ENCODE data around the gene GIT2.
"Not testable (repeated sequence)": the region's sequence is repeated elsewhere in the genome, so short reads cannot be mapped to it uniquely, and the experiment has no call there.

Gene GIT2

DNA sequence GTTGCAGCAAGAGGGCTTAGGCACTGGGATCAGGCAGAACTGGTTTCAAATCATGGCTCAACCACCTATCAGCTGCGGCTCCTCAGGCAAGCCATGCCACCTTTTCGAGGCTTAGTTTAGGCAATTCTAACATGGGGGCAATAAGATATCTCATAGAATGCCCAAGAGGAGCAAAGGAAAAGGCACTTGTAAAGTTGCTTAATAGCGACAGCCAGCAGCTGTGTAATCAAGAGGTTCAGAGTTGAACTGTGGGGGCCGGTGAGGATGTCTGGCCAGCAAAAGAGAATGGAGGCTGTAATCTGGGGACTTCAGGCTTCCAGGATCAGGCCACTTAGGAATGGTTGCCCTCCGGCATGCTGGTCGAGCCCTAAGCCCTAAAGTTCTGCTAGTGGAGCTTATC, 99.1 kb downstream of the GIT2 start:
- Histone ChIP-seq H3K4me3 (ENCODE audit: low read depth in 1 of 2, low read length in 2 of 2) (no peak overlapping the region), H3K9me3 (ENCODE audit: control insufficient read depth in 1 of 2, low read length in 2 of 2) (no peaks in the 10 kb centered on the region), H3K27me3 (ENCODE audit: low read depth, low read length) (no peaks in the 10 kb centered on the region), H3K36me3 (ENCODE audit: control insufficient read depth in 1 of 2, insufficient read depth in 2 of 2, low read length in 2 of 2) (no peaks in the 10 kb centered on the region), H3K4me1 (ENCODE audit: control insufficient read depth in 1 of 2, insufficient read depth in 2 of 2, low read length in 2 of 2) (peaks cover 8 to 9% of the 10 kb centered on the region in 2 donors), H3K27ac (ENCODE audit: low read length) (no peak overlapping the region)

DNA sequence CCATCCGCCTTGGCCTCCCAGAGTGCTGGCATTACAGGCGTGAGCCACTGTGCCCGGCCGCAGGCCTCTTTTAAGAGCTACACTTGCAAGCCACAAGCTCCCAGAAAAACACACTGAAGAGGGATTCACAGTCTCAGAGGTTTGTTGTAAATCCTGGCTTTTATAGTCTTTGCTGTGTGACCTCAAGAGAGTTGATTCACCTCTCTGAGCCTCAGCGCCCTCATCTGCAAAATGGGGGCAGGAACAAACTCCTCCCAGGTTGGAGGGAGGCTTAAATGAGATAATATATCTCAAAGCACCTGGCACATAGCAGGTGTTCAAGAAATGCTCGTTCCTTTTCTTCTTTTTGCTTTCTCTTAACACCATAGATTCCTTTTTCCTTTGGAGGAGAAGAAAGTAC, 100.0 kb downstream of the GIT2 start:
- H3K27ac ChIP-seq (ENCODE audit: low read length) = no peak overlapping the region
- H3K4me3 ChIP-seq (ENCODE audit: low read depth in 1 of 2, low read length in 2 of 2) = no peak overlapping the region
- H3K4me1 ChIP-seq (ENCODE audit: control insufficient read depth in 1 of 2, insufficient read depth in 2 of 2, low read length in 2 of 2) = peaks cover 4 to 5% of the 10 kb centered on the region in 2 donors
- H3K9me3 ChIP-seq (ENCODE audit: control insufficient read depth in 1 of 2, low read length in 2 of 2) = no peaks in the 10 kb centered on the region
- H3K27me3 ChIP-seq (ENCODE audit: low read depth, low read length) = no peaks in the 10 kb centered on the region
- no peaks in the 10 kb centered on the region for H3K36me3 ChIP-seq (ENCODE audit: control insufficient read depth in 1 of 2, insufficient read depth in 2 of 2, low read length in 2 of 2)

- Histone ChIP-seq H3K36me3 (ENCODE audit: control insufficient read depth in 1 of 2, insufficient read depth in 2 of 2, low read length in 2 of 2) (no peaks in the 10 kb centered on the region), H3K4me3 (ENCODE audit: low read depth in 1 of 2, low read length in 2 of 2) (no peak overlapping the region), H3K27me3 (ENCODE audit: low read depth, low read length) (no peaks in the 10 kb centered on the region), H3K4me1 (ENCODE audit: control insufficient read depth in 1 of 2, insufficient read depth in 2 of 2, low read length in 2 of 2) (no peaks in the 10 kb centered on the region), H3K27ac (ENCODE audit: low read length) (no peak overlapping the region), H3K9me3 (ENCODE audit: control insufficient read depth in 1 of 2, low read length in 2 of 2) (no peaks in the 10 kb centered on the region)
These were observed 101.2 kb downstream of the GIT2 start for GRCh38 chr12:109894939-109895338.

- Histone ChIP-seq H3K27ac (ENCODE audit: low read length) (no peak overlapping the region), H3K4me3 (ENCODE audit: low read depth in 1 of 2, low read length in 2 of 2) (no peak overlapping the region), H3K4me1 (ENCODE audit: control insufficient read depth in 1 of 2, insufficient read depth in 2 of 2, low read length in 2 of 2) (no peaks in the 10 kb centered on the region), H3K36me3 (ENCODE audit: control insufficient read depth in 1 of 2, insufficient read depth in 2 of 2, low read length in 2 of 2) (no peaks in the 10 kb centered on the region), H3K9me3 (ENCODE audit: control insufficient read depth in 1 of 2, low read length in 2 of 2) (no peaks in the 10 kb centered on the region), H3K27me3 (ENCODE audit: low read depth, low read length) (no peaks in the 10 kb centered on the region)
These were observed 102.7 kb downstream of the GIT2 start for GRCh38 chr12:109893261-109893995.

DNA sequence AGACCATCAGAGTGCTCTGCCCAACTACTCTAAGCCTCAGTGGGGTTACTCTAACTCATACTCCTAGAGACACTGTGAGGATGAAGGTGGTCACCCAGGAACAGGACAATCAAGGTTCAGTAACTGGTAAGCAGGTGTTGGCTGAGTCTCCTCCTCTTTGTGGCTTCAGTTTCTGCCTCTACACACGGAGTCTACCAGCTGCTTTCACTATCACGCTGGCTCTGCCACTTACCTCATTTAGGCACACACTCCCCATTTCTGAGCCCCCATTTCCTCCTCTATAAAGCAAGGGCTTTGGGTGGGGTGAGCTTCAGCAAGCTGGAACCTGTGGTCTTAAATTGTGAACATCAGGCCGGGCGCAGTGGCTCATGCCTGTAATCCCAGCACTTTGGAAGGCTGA, 103.4 kb downstream of the GIT2 start:
- H3K27ac ChIP-seq (ENCODE audit: low read length) = no peak overlapping the region
- no peaks in the 10 kb centered on the region for H3K4me1 ChIP-seq (ENCODE audit: control insufficient read depth in 1 of 2, insufficient read depth in 2 of 2, low read length in 2 of 2)
- no peaks in the 10 kb centered on the region for H3K36me3 ChIP-seq (ENCODE audit: control insufficient read depth in 1 of 2, insufficient read depth in 2 of 2, low read length in 2 of 2)
- no peak overlapping the region for H3K4me3 ChIP-seq (ENCODE audit: low read depth in 1 of 2, low read length in 2 of 2)
- no peaks in the 10 kb centered on the region for H3K27me3 ChIP-seq (ENCODE audit: low read depth, low read length)
- H3K9me3 ChIP-seq (ENCODE audit: control insufficient read depth in 1 of 2, low read length in 2 of 2) = no peaks in the 10 kb centered on the region

GRCh38 chr12:109892165-109892715, 103.9 kb downstream of the GIT2 start:
- H3K27ac ChIP-seq (ENCODE audit: low read length) = no peak overlapping the region
- H3K27me3 ChIP-seq (ENCODE audit: low read depth, low read length) = no peaks in the 10 kb centered on the region
- H3K9me3 ChIP-seq (ENCODE audit: control insufficient read depth in 1 of 2, low read length in 2 of 2) = no peaks in the 10 kb centered on the region
- no peak overlapping the region for H3K4me3 ChIP-seq (ENCODE audit: low read depth in 1 of 2, low read length in 2 of 2)
- H3K4me1 ChIP-seq (ENCODE audit: control insufficient read depth in 1 of 2, insufficient read depth in 2 of 2, low read length in 2 of 2) = no peaks in the 10 kb centered on the region
- H3K36me3 ChIP-seq (ENCODE audit: control insufficient read depth in 1 of 2, insufficient read depth in 2 of 2, low read length in 2 of 2) = no peaks in the 10 kb centered on the region

GRCh38 chr12:109891731-109892130, 104.4 kb downstream of the GIT2 start:
- not testable (repeated sequence) for H3K9me3 ChIP-seq (ENCODE audit: control insufficient read depth in 1 of 2, low read length in 2 of 2); H3K27ac ChIP-seq (ENCODE audit: low read length); H3K27me3 ChIP-seq (ENCODE audit: low read depth, low read length); H3K36me3 ChIP-seq (ENCODE audit: control insufficient read depth in 1 of 2, insufficient read depth in 2 of 2, low read length in 2 of 2); H3K4me1 ChIP-seq (ENCODE audit: control insufficient read depth in 1 of 2, insufficient read depth in 2 of 2, low read length in 2 of 2); H3K4me3 ChIP-seq (ENCODE audit: low read depth in 1 of 2, low read length in 2 of 2)

- Histone ChIP-seq H3K36me3 (ENCODE audit: control insufficient read depth in 1 of 2, insufficient read depth in 2 of 2, low read length in 2 of 2) (no peaks in the 10 kb centered on the region), H3K9me3 (ENCODE audit: control insufficient read depth in 1 of 2, low read length in 2 of 2) (no peaks in the 10 kb centered on the region), H3K27ac (ENCODE audit: low read length) (no peak overlapping the region), H3K27me3 (ENCODE audit: low read depth, low read length) (no peaks in the 10 kb centered on the region), H3K4me3 (ENCODE audit: low read depth in 1 of 2, low read length in 2 of 2) (no peak overlapping the region), H3K4me1 (ENCODE audit: control insufficient read depth in 1 of 2, insufficient read depth in 2 of 2, low read length in 2 of 2) (no peaks in the 10 kb centered on the region)
These were observed 105.5 kb downstream of the GIT2 start for GRCh38 chr12:109890620-109891170.

- Histone ChIP-seq H3K4me3 (ENCODE audit: low read depth in 1 of 2, low read length in 2 of 2) (no peak overlapping the region), H3K36me3 (ENCODE audit: control insufficient read depth in 1 of 2, insufficient read depth in 2 of 2, low read length in 2 of 2) (no peaks in the 10 kb centered on the region), H3K27me3 (ENCODE audit: low read depth, low read length) (no peaks in the 10 kb centered on the region), H3K27ac (ENCODE audit: low read length) (no peak overlapping the region), H3K4me1 (ENCODE audit: control insufficient read depth in 1 of 2, insufficient read depth in 2 of 2, low read length in 2 of 2) (no peaks in the 10 kb centered on the region), H3K9me3 (ENCODE audit: control insufficient read depth in 1 of 2, low read length in 2 of 2) (no peaks in the 10 kb centered on the region)
These were observed 107.8 kb downstream of the GIT2 start for GRCh38 chr12:109888179-109889020.

DNA sequence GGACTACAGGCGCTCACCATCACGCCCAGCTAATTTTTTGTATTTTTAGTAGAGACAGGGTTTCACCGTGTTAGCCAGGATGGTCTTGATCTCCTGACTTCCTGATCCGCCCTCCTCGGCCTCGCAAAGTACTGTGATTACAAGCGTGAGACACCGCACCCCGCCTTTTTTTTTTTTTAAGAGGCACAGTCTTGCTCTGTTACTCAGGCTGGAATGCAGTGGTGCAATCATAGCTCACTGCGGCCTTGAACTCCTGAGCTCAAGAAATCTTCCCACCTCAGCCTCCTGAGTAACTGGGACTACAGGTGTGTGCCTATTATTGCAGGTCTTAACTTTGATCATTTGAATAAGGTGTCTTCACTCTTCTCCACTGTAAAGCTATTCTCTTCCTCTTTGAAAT, 110.6 kb downstream of the GIT2 start:
- Histone ChIP-seq H3K36me3 (ENCODE audit: control insufficient read depth in 1 of 2, insufficient read depth in 2 of 2, low read length in 2 of 2) (no peaks in the 10 kb centered on the region), H3K9me3 (ENCODE audit: control insufficient read depth in 1 of 2, low read length in 2 of 2) (no peaks in the 10 kb centered on the region), H3K27ac (ENCODE audit: low read length) (no peak overlapping the region), H3K27me3 (ENCODE audit: low read depth, low read length) (no peaks in the 10 kb centered on the region), H3K4me1 (ENCODE audit: control insufficient read depth in 1 of 2, insufficient read depth in 2 of 2, low read length in 2 of 2) (no peaks in the 10 kb centered on the region), H3K4me3 (ENCODE audit: low read depth in 1 of 2, low read length in 2 of 2) (no peak overlapping the region)

- Histone ChIP-seq H3K36me3 (ENCODE audit: control insufficient read depth in 1 of 2, insufficient read depth in 2 of 2, low read length in 2 of 2) (no peaks in the 10 kb centered on the region), H3K27ac (ENCODE audit: low read length) (no peak overlapping the region), H3K9me3 (ENCODE audit: control insufficient read depth in 1 of 2, low read length in 2 of 2) (no peaks in the 10 kb centered on the region), H3K4me1 (ENCODE audit: control insufficient read depth in 1 of 2, insufficient read depth in 2 of 2, low read length in 2 of 2) (peaks cover 10 to 13% of the 10 kb centered on the region in 2 donors), H3K4me3 (ENCODE audit: low read depth in 1 of 2, low read length in 2 of 2) (no peak overlapping the region), H3K27me3 (ENCODE audit: low read depth, low read length) (no peaks in the 10 kb centered on the region)
These were observed 112.7 kb downstream of the GIT2 start for GRCh38 chr12:109883461-109883860.

All from muscle layer of duodenum (tissue), 2 donors.